MM.1S (cell line): ENCODE data around the gene WNT8A.

Source experiments
- DNase-seq: peaks from one replicate; pipeline ENCODE4 v3.0.0-alpha.2; 2015
- H2AFZ ChIP-seq: fragments of 300-600 bp; sonication (generic); 2 replicates; pipeline ENCODE4 v1.6.0; 2016; ENCODE audit warnings: antibody characterized with exemption, low read length
- H3F3A ChIP-seq: fragments of 300-600 bp; sonication (generic); 2 replicates; pipeline ENCODE4 v1.6.1; 2016; ENCODE audit warnings: mild to moderate bottlenecking, antibody characterized with exemption, low read length, moderate library complexity, mixed read lengths; ENCODE audit not compliant: insufficient read depth
- H3K27ac ChIP-seq: fragments of 300-600 bp; sonication (generic); 2 replicates; pipeline ENCODE4 v1.5.1; 2016; ENCODE audit warnings: mild to moderate bottlenecking, low read length
- H3K27me3 ChIP-seq: fragments of 300-600 bp; sonication (generic); replicated peaks from 2 replicates; pipeline ENCODE4 v1.6.0; 2016; ENCODE audit warnings: low read length; ENCODE audit not compliant: insufficient read depth
- H3K36me3 ChIP-seq: fragments of 300-600 bp; sonication (generic); replicated peaks from 2 replicates; pipeline ENCODE4 v1.6.1; 2016; ENCODE audit warnings: mild to moderate bottlenecking, low read length, mixed read lengths; ENCODE audit not compliant: insufficient read depth
- H3K4me1 ChIP-seq: fragments of 300-600 bp; sonication (generic); 2 replicates; pipeline ENCODE4 v1.6.1; 2016; ENCODE audit warnings: low read length, mixed read lengths
- H3K4me2 ChIP-seq: fragments of 300-600 bp; sonication (generic); 2 replicates; pipeline ENCODE4 v1.6.0; 2016; ENCODE audit warnings: low read depth, low read length
- H3K4me3 ChIP-seq: fragments of 300-600 bp; sonication (generic); 2 replicates; pipeline ENCODE4 v1.5.1; 2016; ENCODE audit warnings: low read length, mixed read lengths
- H3K79me2 ChIP-seq: fragments of 300-600 bp; sonication (generic); 2 replicates; pipeline ENCODE4 v1.6.1; 2016; ENCODE audit warnings: mixed run types, low read length, mixed read lengths
- H3K9ac ChIP-seq: fragments of 300-600 bp; sonication (generic); 2 replicates; pipeline ENCODE4 v1.6.1; 2016; ENCODE audit warnings: low read length, mixed read lengths
- H3K9me2 ChIP-seq: fragments of 300-600 bp; sonication (generic); replicated peaks from 2 replicates; pipeline ENCODE4 v1.6.1; 2016; ENCODE audit warnings: mild to moderate bottlenecking, low read length, mixed read lengths; ENCODE audit not compliant: insufficient read depth
- H3K9me3 ChIP-seq: fragments of 300-600 bp; sonication (generic); replicated peaks from 2 replicates; pipeline ENCODE4 v1.6.1; 2016; ENCODE audit warnings: mild to moderate bottlenecking, low read length, mixed read lengths; ENCODE audit not compliant: insufficient read depth
- H4K20me1 ChIP-seq: fragments of 300-600 bp; sonication (generic); 2 replicates; pipeline ENCODE4 v1.6.1; 2016; ENCODE audit warnings: mild to moderate bottlenecking, low read length, moderate library complexity, mixed read lengths; ENCODE audit not compliant: insufficient read depth
- CTCF ChIP-seq: fragments of 300-600 bp; sonication (generic); IDR thresholded peaks from 2 replicates; pipeline ENCODE4 v1.5.1; 2016; ENCODE audit warnings: antibody characterized with exemption, low read length, mixed read lengths
- EZH2 ChIP-seq: fragments of 300-600 bp; sonication (generic); optimal IDR thresholded peaks from 2 replicates; pipeline ENCODE3; 2017; ENCODE audit warnings: low read depth, mild to moderate bottlenecking, antibody characterized with exemption, low read length, mixed read lengths
- EZH2phosphoT487 ChIP-seq: fragments of 300-600 bp; sonication (generic); IDR thresholded peaks from 2 replicates; pipeline ENCODE4 v1.6.1; 2018; ENCODE audit warnings: antibody characterized with exemption, low read length

The WNT8A gene

DNA sequence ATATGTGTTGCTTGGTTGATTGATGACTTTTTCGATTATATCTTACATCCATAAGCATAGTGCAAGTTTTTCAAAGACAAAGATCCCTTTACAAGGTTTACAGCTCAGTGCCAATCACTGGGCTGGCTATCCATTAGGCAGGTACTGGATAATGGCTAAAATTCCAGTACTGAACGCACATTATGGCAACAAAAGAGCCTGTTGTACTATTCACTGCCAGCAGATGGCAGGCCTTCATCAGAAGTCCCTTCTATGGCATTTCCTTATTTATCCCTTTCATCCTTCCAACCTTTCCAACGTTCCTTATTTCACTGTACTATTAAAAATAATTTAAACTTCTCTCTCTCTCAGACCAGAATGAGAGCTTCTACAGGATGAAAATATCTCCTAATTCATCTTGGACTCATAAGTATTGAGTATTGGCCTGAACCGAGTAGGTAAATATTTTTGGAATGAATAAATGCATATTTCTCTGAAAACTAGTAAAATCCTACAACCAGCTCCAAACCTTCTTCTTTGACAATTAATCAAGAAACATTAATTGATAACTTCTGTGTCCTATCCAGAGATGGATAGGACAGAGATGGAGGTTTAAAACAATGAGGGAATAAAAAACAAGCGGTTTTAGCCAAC lies 6.7 kb upstream of the WNT8A start:
- Histone ChIP-seq H3K9me3 (no peaks in the 10 kb centered on the region), H3F3A (peaks cover 5% of the 10 kb centered on the region; the same call in 1 of the 2 replicates), H2AFZ (no peak overlapping the region), H3K4me1 (peaks cover 9% of the 10 kb centered on the region; the same call in 1 of the 2 replicates), H3K79me2 (no peaks in the 10 kb centered on the region), H3K4me3 (no peak overlapping the region), H3K27ac (no peak overlapping the region), H3K9me2 (no peaks in the 10 kb centered on the region), H3K9ac (no peak overlapping the region), H4K20me1 (no peaks in the 10 kb centered on the region), H3K4me2 (no peak overlapping the region), H3K27me3 (no peaks in the 10 kb centered on the region), H3K36me3 (no peaks in the 10 kb centered on the region)
- peak; percentile 83 for TF ChIP-seq CTCF
- no peak for TF ChIP-seq EZH2
- no peak for TF ChIP-seq EZH2phosphoT487
- peak; percentile 47 for DNase-seq

- H2AFZ ChIP-seq: no peak overlapping the region
Measured at GRCh38 chr5:138078006-138078643, 5.7 kb upstream of the WNT8A start.

GRCh38 chr5:138082033-138082432 lies 1.8 kb upstream of the WNT8A start:
- Histone ChIP-seq H3K36me3 (no peaks in the 10 kb centered on the region), H3K27me3 (no peaks in the 10 kb centered on the region), H3K9me2 (no peaks in the 10 kb centered on the region), H3K4me2 (peak overlapping the region; percentile 59), H3K9me3 (no peaks in the 10 kb centered on the region), H3F3A (peaks cover 5% of the 10 kb centered on the region; the same call in 1 of the 2 replicates), H3K79me2 (no peaks in the 10 kb centered on the region), H2AFZ (no peak overlapping the region), H3K27ac (no peak overlapping the region), H3K4me3 (peak overlapping the region; percentile 10; the same call in 1 of the 2 replicates), H3K9ac (no peak overlapping the region), H4K20me1 (no peaks in the 10 kb centered on the region), H3K4me1 (peaks cover 11% of the 10 kb centered on the region; the same call in 1 of the 2 replicates)
- peak; percentile 38 for DNase-seq
- TF ChIP-seq EZH2phosphoT487 (no peak), EZH2 (no peak), CTCF (peak; percentile 39)

More at GRCh38 chr5:138078006-138078643, 5.7 kb upstream of the WNT8A start:
- H3K4me2 ChIP-seq: no peak overlapping the region
- no peak for TF ChIP-seq EZH2
- no peak for TF ChIP-seq EZH2phosphoT487
- no peak for TF ChIP-seq CTCF
- H3K4me1 ChIP-seq: peaks cover 11% of the 10 kb centered on the region; the same call in 1 of the 2 replicates
- H3K4me3 ChIP-seq: no peak overlapping the region
- H3K9me3 ChIP-seq: no peaks in the 10 kb centered on the region
- no peak for DNase-seq
- H4K20me1 ChIP-seq: no peaks in the 10 kb centered on the region
- H3K9me2 ChIP-seq: no peaks in the 10 kb centered on the region
- H3K27ac ChIP-seq: no peak overlapping the region
- H3K9ac ChIP-seq: no peak overlapping the region
- no peaks in the 10 kb centered on the region for H3K27me3 ChIP-seq
- H3K36me3 ChIP-seq: no peaks in the 10 kb centered on the region
- no peaks in the 10 kb centered on the region for H3K79me2 ChIP-seq
- H3F3A ChIP-seq: peaks cover 5% of the 10 kb centered on the region; the same call in 1 of the 2 replicates
